NCI-H2081 (cell line): ENCODE measurements around the gene GART.
"Not testable (repeated sequence)": the region's sequence is repeated elsewhere in the genome, so short reads cannot be mapped to it uniquely, and the experiment has no call there.

Experiments used
- DNase-seq, 2 experiments: peaks; one replicate each; lab custom pipeline; 2025; lab: John Stamatoyannopoulos, UW

GART gene

DNA sequence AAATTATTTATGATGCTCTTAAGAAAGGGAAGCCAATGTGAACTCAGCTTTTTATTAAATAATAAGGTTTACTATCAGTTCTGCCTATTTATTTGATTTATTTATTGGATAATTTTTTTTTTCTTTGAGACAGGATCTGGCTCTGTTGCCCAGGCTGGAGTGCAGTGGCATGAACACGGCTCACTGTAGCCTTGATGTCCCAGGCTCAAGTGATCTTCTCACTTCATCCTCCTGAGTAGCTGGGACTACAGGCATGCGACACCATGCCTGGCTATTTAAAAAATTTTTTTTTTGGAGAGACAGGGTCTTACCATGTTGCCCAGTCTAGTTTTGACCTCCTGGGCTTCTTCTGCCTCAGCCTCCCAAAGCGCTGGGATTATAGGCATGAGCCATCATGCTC lies 29.4 kb downstream of the GART start:
- DNase-seq, result no peak

DNA sequence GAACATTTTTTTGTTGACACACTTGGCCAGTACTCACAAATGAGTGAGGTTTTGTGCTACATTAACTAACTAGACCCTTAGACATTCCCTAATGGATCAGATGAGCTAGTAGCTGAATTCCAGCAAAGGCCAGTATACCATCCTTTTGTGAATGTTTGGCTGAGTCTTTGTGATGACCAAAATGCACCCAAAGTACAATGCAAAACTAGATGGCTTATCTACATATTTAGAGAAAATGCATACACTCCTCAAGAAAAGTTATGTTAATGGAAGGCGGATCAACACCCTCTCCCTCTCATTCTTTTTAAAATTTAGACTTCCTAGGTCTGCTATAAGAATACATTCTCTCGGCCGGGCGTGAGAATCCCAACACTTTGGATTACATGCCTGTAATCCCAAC lies 30.3 kb downstream of the GART start:
- DNase-seq, result no peak

DNA sequence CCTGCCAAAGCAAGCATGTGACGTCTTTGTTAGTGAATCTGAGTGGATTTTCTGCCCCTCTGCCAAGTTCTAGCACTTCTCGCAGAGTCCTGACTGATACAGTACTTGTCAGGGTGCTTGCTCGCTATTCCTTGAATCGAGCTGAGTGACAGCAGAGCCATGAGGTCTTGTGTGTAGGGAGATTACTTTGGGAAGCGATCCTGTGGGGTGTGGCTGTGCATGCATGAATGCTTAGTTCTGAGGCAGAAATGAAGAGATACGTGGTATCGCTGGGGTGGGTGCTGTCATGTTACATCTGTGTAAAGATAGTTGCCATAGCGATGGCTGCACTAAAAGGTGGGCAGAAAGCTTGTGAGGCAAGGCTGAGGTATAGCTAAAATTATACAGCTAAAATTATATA lies 31.1 kb downstream of the GART start:
- DNase-seq, result no peak

DNA sequence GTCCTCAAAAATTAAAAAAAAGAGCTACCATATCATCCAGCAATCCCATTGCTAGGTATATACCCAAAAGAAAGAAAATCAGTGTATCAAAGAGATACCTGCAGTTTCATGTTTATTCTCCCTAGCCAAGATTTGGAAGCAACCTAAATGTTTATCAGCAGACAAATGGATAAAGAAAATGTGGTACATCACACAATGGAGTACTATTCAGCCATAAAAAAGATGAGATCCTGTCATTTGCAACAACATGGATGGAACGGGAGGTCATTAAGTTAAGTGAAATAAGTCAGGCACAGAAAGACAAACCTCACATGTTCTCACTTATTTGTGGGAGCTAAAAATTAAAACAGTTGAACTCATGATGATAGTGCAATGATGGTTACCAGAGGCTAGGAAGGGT lies 34.9 kb downstream of the GART start:
- not testable (repeated sequence) for DNase-seq

DNA sequence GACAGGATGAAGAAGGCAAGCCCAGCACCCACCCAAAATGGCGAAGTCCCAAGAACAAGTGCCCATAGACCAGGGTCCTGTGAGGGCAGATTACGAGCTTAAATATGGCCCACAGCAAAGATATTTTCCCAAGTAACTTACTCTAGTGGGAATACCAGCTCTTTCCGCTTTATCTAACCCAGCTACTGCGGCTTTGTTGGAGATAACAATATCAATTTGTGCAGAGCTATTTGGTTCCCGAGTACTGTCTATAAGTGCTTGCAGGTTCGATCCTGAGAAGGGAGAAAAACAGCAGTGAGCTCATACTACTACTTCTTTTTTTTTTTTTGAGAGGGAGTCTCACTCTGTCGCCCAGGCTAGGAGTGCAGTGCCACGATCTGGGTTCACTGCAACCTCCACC lies 36.1 kb downstream of the GART start:
- no peak for DNase-seq

DNA sequence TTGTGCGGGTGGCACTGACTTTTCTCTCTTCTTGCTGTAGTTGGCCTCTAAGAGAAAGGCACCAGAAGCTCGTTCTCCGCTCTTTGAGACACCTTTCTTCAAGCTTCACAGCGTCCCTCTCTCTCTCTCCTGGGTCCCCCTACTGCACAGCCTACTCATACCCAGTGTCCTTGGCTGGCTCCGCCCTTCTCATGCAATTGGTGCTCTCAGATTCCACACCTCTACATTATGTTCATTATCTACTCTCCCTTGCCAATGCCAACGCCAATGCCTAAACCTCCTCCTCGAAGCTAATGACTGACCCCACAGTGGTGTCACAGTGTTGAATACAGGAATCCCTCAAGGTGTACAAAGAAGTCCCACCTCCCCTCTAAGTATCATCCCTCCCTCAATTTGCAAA lies 45.6 kb downstream of the GART start:
- DNase-seq, result no peak

DNA sequence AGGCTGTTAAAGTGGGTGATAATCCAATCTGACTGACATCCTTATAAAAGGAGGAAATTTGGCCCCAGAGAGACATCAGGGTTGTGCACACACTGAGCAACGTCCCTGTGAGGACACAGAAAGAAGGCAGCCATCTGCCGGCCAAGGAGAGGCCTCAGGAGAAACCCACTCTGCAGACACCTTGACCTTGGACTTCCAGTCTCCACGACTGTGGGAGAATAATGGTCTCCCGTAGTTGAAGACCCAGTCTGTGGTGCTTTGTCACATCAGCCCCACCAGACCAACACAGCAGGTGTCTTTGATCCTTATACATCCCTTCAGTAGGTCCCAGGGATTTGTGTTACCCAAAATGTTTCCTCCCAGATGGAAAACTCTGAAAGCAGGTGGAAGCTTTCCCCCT lies 46.2 kb downstream of the GART start:
- no peak for DNase-seq

DNA sequence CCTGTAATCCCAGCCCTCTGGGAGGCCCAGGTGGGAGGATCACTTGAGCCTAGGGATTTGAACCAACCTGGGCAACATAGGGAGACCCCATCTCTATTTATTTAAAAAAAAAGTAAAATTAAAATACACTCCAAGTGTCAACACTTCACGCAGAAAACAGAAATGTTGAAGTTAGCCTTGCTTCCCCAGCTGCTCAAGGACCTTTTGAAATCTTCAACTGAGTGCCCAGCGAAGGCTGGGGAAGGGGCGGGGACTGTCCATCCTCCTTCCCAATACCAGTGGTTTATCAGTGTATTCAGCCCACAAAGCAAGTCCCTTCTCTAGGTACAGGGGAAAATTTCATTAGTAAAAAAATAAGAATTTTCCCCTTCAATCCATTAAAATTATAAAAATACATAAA lies 48.2 kb downstream of the GART start:
- no peak for DNase-seq

DNA sequence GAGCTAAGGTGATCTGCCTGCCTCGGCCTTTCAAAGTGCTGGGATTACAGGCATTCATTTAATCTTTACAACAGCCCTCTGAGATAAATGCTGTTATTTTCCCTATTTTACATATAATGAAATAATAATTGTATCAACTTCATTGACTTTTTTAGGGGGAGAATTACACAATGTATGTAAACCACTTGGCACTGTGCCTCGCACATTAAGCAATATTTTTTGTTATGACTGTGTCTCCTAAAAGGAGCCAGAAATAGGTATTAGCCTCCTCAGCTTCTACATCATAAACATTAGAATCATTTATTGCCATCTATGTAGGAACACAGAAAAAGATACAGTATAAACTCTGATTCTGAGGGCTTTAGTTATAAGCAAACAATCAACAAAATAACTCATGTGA lies 49.3 kb downstream of the GART start:
- DNase-seq, result no peak

DNA sequence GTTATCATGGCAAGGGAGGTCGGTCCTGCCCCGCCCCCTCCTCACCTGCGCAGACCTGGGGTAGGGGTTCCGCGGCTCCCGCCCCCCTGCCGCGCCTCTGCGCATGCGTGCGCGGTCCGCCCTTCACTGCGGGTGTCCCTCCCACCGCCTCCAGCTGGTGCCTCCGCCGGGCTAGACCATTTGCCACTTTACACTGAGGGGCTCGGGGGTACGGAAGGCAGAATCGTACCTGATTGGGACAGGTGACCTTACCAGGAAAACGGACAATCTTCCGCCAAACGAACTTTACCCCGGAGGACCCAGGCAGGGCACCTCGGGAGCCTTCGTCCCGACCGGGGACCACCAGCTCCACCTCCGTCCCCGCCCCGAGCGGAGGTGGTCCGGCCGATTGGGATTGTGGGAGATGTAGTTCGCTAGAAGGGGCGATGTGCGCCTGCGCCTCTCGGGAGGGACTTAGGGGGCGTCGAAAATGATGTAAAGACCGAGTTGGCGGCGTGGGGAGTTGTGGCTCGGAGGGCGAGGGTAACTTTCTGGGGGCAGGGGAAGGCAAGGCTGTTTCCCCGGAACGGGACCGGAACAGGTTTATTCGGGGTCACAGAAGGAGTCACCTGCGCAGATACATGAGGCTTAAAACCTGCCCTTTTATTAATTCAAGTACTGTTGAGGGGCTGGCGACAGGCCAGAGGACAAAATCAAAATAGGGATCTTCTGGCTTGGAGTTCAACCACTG lies 50.4 kb downstream of the GART start, which contains the start of gene DNAJC28:
TSS of gene DNAJC28 (minus strand) at position 344 of the 730 bp plus-strand sequence. CDS start 2,323 bp downstream, outside the sequence.
- DNase-seq, result peak; percentile 89 to 90

DNA sequence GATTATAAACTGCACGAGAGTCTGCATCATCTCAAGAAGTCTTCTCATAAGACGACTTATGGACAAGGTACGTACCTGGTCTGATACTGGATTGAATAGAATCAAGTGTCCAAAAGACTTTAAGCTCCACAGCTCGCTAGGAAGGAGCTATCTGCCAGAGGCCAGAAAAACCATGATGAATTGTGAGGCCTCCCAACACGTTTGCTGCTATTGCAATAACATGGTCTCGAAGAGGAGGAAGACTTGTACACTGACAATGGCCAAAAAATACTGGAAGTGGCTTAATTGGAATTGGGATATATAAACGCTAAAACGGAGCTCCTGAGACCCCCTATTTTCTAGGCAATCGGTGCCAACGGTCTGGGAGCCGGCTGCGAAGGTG lies 50.9 kb downstream of the GART start:
- DNase-seq, result peak; percentile 26 to 30

DNA sequence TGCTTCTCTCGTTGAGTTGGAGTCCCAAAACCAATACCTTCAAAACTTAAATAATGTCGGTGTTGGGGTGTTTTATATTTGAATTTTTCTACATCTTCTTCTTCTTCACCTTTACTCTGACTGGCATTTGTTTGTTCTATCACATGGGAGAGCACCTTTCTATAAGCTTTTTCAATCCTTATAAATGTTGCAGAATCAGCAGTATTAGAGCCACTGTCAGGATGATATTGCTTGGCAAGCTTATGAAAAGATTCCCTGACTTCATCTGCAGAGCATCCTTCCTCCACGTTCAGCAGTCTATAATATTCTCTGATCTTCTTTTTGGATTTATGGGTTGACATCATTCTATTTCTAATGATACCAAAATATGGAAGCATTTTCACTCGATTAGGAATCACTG lies 53.0 kb downstream of the GART start:
- DNase-seq, result no peak

DNA sequence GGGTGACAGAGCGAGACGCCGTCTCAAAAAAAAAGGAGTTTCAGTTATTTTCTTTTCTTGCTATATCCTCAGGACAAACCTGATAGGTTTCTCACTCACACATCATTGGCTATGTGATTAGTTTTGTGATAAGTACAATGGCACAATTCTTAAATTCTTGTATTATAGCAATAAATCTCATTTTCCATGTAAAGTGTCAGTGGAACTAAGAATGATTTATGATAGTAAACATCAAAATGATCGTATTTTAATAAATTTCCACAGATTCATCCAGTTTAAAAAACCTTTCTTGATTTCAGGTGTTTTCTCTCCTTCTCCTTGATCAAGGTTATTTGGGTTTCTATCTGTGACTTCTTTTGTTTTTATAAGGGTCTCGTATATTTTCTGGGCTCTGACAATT lies 53.9 kb downstream of the GART start:
- no peak for DNase-seq

DNA sequence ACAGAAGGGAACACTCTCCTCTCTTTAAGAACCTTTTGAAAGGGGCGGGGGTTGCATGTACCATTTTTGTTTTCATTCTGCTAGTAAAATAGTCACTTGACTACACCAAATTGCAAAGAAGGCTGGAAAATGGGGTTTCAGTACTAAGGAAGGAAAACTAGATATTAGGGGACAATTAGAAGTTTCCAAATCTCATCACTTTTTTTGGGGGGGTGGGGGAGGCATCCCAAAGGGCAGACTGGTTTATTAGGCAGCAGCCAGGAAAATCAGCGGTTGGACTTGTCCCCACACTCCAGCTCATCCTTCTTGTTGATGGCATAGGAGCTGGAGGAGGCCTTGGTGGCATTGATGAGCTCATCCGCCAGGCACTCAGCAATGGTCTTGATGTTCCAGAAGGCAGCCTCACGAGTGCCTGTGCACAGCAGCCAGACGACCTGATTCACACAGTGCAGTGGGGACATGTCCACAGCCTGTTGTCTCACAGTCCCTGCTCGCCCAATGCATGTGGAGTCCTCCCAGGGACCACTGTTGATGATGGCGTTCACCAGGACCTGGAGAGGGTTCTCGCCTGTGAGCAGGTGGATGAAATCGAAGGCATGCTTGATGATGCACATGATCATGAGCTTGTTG lies 60.5 kb downstream of the GART start:
- no peak for DNase-seq

DNA sequence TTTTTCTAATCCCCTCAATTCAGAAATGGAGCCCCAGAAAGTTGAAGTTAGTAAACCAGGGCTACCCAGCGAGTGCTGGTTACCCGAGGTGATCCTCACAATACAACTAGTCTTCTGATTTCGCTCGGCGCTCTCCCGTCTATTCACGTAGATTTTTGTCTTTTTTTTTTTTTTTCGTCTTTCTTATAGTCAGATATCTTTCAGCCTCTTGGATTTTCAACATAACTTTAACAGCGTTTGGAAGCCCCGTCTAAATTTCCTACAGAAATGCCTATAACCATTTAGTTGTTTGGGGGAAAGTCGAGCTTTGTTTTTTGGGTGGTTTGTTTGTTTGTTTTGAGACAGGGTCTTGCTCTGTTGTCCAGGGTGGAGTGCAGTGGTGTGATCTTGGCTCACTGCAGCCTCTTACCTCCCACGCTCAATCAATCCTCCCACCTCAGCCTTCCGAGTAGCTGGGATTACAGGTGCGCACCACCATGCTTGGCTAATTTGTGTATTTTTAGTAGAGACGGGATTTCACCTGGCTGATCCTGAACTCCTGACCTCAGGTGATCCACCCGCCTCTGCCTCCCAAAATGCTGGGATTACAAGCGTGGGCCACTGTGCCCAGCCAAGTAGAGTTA lies 61.3 kb downstream of the GART start:
- DNase-seq, result no peak

DNA sequence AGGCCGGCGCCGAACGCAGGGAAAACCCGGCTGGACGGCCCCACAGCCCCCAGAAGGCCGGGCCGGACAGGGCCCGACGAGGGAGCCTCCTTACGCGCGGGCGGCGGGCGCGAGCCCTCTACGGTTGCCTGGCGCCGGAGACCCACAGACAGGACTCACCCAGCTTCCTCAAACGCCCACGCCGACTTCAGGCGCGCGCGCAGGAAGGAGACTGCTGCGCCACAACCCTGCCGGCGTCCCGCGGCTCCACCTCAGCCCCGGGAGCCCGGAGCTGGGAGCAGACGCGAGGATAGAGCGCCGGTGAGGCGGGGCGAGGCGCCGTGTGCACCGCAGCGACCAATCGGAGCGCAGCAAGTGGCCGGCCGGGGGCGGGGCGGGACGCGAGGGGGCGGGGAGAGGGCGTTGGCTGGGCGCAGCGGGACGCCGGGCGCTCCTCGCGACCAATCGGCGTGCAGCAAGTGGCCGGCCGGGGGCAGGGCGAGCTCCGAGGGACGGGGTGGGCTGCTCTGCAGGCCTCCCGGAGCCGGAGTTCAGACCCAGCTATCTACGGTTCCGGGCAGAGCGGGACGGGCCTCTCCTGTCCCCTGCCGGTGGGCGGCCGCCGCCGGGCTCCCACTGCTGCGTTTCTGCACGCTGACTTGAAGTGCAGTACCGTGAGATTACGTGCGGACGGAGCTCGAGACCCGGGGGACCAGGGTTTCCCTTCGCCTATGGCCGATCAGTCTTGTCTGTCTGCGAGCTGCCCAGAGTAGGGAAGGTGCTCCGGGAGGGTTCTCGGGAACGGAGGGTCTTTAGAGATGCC lies 62.0 kb downstream of the GART start, which contains the start of gene TMEM50B:
TSS of gene TMEM50B (minus strand) at position 296 of the 802 bp plus-strand sequence. CDS start 11,089 bp downstream, outside the sequence.
- DNase-seq, result peak; percentile 90 to 91

DNA sequence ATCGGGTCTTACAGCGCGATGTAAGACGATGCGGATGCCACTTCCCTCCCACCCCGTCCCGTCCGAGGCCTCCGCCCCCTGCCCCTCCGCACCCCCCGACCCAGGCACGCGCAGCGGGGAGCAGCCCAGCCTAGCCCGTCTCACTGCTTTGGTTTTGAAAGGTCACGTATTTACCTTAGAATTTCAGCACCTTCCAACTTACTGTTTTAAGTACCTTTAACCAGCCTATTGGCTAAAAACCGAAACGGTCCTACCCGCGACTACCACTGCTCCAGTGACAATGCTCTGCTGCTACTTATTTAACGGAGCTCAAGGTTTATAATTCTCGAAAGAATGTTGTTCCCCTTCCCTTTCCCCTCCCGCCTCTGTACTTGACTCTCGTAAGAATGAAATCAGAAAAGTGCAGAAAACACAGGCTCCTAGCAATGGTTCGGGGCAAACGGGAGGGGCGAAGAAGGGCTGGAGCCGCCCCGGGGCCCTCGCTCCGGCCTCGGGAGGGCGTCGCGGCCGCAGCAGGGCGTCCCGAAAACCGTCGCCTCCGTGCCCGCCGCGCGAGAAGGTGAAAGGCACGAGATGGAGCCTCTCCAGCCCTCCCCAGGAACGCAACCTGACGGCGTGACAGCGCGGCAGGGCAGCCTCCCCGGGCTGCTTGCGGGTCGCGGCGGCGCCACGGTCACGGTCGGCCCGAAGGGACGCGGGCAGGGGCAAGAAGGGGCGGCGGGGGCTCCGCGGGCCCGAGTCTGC lies 62.8 kb downstream of the GART start:
- peak in 1 of 2 experiments; percentile 3 for DNase-seq

DNA sequence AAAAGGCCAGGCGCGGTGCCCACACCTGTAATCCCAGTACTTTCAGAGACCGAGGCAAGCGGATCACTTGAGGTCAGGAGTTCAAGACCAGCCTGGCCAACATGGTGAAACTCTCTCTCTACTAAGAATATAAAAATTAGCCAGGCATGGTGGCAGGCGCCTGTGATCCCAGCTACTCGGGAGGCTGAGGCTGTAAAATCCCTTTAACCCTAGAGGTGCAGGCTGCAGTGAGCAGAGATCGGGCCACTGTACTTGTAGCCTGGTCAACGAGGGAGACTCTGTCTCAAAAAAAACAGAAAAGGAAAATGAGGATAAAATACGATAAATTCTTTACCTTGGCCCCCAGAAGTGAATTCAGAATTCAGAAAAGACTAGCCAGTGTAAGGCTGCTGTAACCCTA lies 63.7 kb downstream of the GART start:
- DNase-seq, result no peak

DNA sequence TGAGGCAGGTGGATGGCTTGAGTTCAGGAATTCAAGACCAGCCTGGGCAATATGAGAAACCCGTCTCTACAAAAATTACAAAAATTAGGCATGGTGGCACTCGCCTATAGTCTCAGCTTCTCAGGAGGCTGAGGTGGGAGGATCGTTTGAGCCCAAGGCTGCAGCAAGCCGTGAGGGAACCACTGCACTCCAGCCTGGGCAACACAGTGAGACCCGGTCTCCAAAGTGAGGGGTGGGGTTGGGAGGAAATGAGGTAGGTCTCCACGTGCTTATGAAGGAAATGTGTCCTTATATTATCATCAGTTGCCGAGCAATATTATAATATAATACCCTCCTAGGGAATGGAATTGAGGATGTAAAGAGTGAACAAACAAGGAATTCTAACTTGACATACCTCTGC lies 64.9 kb downstream of the GART start:
- no peak for DNase-seq

DNA sequence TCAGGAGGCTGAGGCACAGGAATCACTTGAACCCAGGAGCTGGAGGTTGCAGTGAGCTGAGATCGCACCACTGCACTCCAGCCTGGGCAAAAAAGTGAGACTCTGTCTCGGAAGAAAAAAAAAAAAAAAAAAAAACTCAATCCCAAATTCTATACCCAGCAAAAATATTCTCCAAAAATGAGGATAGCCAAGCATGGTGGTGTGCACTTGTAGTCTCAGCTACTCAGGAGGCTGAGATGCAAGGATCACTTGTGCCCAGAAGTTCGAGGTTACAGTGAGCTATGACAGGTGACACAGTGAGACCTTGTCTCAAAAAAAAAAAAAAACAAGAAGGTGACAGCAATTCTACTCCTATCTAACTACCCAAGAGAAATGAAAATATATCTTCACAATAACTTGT lies 68.6 kb downstream of the GART start:
- no peak for DNase-seq

DNA sequence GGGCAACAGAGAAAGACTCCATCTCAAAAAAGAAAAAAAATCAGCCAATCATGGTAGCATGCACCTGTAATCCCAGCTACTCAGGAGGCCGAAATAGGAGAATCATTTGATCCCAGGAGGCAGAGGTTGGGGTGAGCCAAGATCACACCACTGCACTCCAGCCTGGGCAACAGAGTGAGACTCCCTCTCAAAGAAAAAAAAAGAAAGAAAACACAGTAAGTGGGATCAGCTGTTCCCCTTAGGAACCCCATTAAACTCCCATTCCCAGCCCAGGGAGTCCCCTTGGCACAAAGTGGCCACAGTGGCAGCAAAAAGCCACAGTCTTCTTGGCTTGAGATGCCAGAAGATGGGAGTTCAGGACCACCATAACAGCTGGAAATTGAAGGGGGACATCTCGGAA lies 71.2 kb downstream of the GART start:
- no peak for DNase-seq

DNA sequence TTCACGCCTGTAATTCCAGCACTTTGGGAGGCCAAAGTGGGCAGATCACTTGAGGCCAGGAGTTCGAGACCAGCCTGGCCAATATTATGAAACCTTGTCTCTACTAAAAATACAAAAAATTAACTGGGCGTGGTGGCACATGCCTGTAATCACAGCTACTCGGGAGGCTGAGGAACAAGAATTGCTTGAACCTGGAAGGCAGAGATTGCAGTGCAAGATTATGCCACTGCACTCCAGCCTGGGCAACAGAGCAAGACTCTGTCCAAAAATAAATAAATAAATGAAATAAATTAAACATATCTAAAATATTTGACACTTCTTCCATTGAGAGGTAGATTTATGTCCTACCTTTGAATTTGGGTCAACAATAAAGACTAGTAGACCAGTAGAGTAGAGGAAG lies 72.7 kb downstream of the GART start:
- not testable (repeated sequence) for DNase-seq
